ENCODE data around the gene COA7. TPM values are rescaled to one million over a fixed set of nuclear protein-coding genes. Genes with fewer than 3 reads are reported as not detected.

The COA7 gene
- total RNA-seq, 1 experiment from 2014 or later: 13.0 TPM

DNA sequence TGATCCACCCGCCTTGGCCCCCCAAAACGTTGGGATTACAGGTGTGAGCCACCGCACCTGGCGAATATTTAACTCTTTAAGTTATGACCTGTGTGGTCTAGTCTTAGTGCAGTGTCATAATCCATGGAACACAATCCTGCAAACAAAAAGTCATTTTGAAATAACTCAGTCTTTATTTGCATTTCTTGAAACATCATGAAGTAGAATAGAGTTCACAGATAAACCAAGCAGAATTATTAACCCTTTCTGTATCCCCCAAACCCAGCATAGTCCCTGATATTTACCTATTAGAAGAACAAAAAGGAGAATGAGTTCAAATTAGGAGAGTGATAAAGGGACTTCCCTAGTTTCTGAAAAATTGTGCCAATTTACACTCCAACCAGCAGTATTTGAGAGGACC is 48.0 kb upstream of the COA7 start:
- Histone ChIP-seq H3K27me3 (ENCODE audit: low read length) (no peaks in the 10 kb centered on the region), H3K79me2 (ENCODE audit: low read length) (no peaks in the 10 kb centered on the region; the same call in 1 of the 2 replicates), H2AFZ (ENCODE audit: low read length) (no peak overlapping the region), H3K36me3 (ENCODE audit: low read depth, low read length) (no peaks in the 10 kb centered on the region), H3K4me1 (ENCODE audit: insufficient read depth, low read length) (peaks cover 4% of the 10 kb centered on the region; the same call in 1 of the 2 replicates), H3F3A (ENCODE audit: low read length, unreplicated experiment) (no peaks in the 10 kb centered on the region), H3K9me3 (ENCODE audit: low read length) (no peaks in the 10 kb centered on the region), H3K9ac (ENCODE audit: low read length) (no peak overlapping the region), H3K4me2 (ENCODE audit: low read length) (no peak overlapping the region), H3K4me3 (ENCODE audit: low read length) (no peak overlapping the region), H3K9me2 (replicated peaks; ENCODE audit: low read length) (no peaks in the 10 kb centered on the region), H4K20me1 (ENCODE audit: low read length) (no peaks in the 10 kb centered on the region), H3K27ac (ENCODE audit: low read length) (no peak overlapping the region)
- intact Hi-C loops (cut with micrococcal nuclease): no loop called here
- no peak for ATAC-seq
- POLR2A ChIA-PET (ENCODE audit: unreplicated experiment): no interaction called here
- DNase-seq: no peak
- TF ChIP-seq, protein P1, sequence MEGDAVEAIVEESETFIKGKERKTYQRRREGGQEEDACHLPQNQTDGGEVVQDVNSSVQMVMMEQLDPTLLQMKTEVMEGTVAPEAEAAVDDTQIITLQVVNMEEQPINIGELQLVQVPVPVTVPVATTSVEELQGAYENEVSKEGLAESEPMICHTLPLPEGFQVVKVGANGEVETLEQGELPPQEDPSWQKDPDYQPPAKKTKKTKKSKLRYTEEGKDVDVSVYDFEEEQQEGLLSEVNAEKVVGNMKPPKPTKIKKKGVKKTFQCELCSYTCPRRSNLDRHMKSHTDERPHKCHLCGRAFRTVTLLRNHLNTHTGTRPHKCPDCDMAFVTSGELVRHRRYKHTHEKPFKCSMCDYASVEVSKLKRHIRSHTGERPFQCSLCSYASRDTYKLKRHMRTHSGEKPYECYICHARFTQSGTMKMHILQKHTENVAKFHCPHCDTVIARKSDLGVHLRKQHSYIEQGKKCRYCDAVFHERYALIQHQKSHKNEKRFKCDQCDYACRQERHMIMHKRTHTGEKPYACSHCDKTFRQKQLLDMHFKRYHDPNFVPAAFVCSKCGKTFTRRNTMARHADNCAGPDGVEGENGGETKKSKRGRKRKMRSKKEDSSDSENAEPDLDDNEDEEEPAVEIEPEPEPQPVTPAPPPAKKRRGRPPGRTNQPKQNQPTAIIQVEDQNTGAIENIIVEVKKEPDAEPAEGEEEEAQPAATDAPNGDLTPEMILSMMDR (conservative IDR thresholded peaks at IDR 0.05; ENCODE audit: low read depth, low read length): no peak
- TF ChIP-seq EZH2 (IDR thresholded peaks at IDR 0.05; ENCODE audit: low read length, unreplicated experiment) (no peak), EZH2phosphoT487 (IDR thresholded peaks at IDR 0.05; ENCODE audit: borderline replicate concordance, low read length) (no peak)
- CTCF ChIA-PET: no interaction called here
- no TSS peak for BruUV-seq (replicated peaks)

GRCh38 chr1:52741259-52741658 is 43.1 kb upstream of the COA7 start:
- intact Hi-C loops (cut with micrococcal nuclease): no loop called here
- H3K36me3 ChIP-seq (ENCODE audit: low read depth, low read length): no peaks in the 10 kb centered on the region
- POLR2A ChIA-PET (ENCODE audit: unreplicated experiment): no interaction called here

More at GRCh38 chr1:52741259-52741658, 43.1 kb upstream of the COA7 start:
- CTCF ChIA-PET: no interaction called here
- H3K79me2 ChIP-seq (ENCODE audit: low read length): peaks cover 30% of the 10 kb centered on the region
- no peak for DNase-seq
- no peak overlapping the region for H3K4me3 ChIP-seq (ENCODE audit: low read length)
- H3K27ac ChIP-seq (ENCODE audit: low read length): no peak overlapping the region
- no peaks in the 10 kb centered on the region for H3F3A ChIP-seq (ENCODE audit: low read length, unreplicated experiment)
- no TSS peak for BruUV-seq (replicated peaks)
- H3K9me3 ChIP-seq (ENCODE audit: low read length): no peaks in the 10 kb centered on the region
- no peaks in the 10 kb centered on the region for H3K27me3 ChIP-seq (ENCODE audit: low read length)
- no peaks in the 10 kb centered on the region for H3K9me2 ChIP-seq (replicated peaks; ENCODE audit: low read length)
- TF ChIP-seq EZH2 (IDR thresholded peaks at IDR 0.05; ENCODE audit: low read length, unreplicated experiment) (no peak), EZH2phosphoT487 (IDR thresholded peaks at IDR 0.05; ENCODE audit: borderline replicate concordance, low read length) (no peak)
- TF ChIP-seq, protein P1 (conservative IDR thresholded peaks at IDR 0.05; ENCODE audit: low read depth, low read length): no peak
- ATAC-seq: no peak
- H4K20me1 ChIP-seq (ENCODE audit: low read length): no peaks in the 10 kb centered on the region
- no peak overlapping the region for H2AFZ ChIP-seq (ENCODE audit: low read length)
- no peak overlapping the region for H3K4me2 ChIP-seq (ENCODE audit: low read length)
- no peak overlapping the region for H3K9ac ChIP-seq (ENCODE audit: low read length)
- no peaks in the 10 kb centered on the region for H3K4me1 ChIP-seq (ENCODE audit: insufficient read depth, low read length)
